ENCODE measurements around the gene RTRAF. TPM values are rescaled to one million over a fixed set of nuclear protein-coding genes. Genes with fewer than 3 reads are reported as not detected.

RTRAF gene
- total and polyA plus RNA-seq, 2 donors (not counting 3 experiments of a cell fraction or from before 2014, with no cell fraction given), result 64.0 to 237 TPM

GRCh38 chr14:52000696-52001095 lies 11.3 kb downstream of the RTRAF start:
- ChIA-PET CTCF (no interaction called here), POLR2A (no interaction called here)
- no peak overlapping the region for H3K4me3 ChIP-seq (replicated peaks in 1 of 3; ENCODE audit: insufficient read depth in 1 of 3, low read depth in 1 of 3, low read length in 3 of 3)
- no peak for DNase-seq (ENCODE audit: low read depth, low spot score)
- peaks cover 16 to 31% of the 10 kb centered on the region in 2 experiments for H3K36me3 ChIP-seq (ENCODE audit: control insufficient read depth in 2 of 2, extremely low read depth in 1 of 2, insufficient read depth in 2 of 2, low read length in 2 of 2)
- H4K20me1 ChIP-seq (replicated peaks; ENCODE audit: control insufficient read depth, extremely low read depth, insufficient read depth, low read length), result no peaks in the 10 kb centered on the region
- no peak overlapping the region for H3K27ac ChIP-seq (ENCODE audit: insufficient read depth, low read depth, low read length)
- no peak overlapping the region for H2AFZ ChIP-seq (ENCODE audit: low read depth, low read length)
- no peak overlapping the region for H3K4me2 ChIP-seq (ENCODE audit: insufficient read depth, low read length)
- H3K9me3 ChIP-seq (replicated peaks; ENCODE audit: control insufficient read depth, insufficient read depth, low read length), result no peaks in the 10 kb centered on the region
- intact Hi-C loops (cut with micrococcal nuclease) (no loop called here), dilution Hi-C loops (cut with MboI; ENCODE audit: extremely low pct_ligation_motif_present, low sequenced_read_pairs) (no loop called here)
- H3K9me1 ChIP-seq (replicated peaks; ENCODE audit: control insufficient read depth, extremely low read depth, insufficient read depth, low read length), result no peaks in the 10 kb centered on the region
- H3K79me2 ChIP-seq (ENCODE audit: control insufficient read depth, insufficient read depth, low read length), result peaks cover 10% of the 10 kb centered on the region
- TF ChIP-seq MYC (IDR thresholded peaks at IDR 0.05; ENCODE audit: low read depth, low read length), result no peak
- H3K4me1 ChIP-seq (ENCODE audit: control insufficient read depth, extremely low read depth, insufficient read depth, low read length), result peaks cover 17% of the 10 kb centered on the region
- BruUV-seq (replicated peaks), result no TSS peak
- no peak overlapping the region for H3K9ac ChIP-seq (replicated peaks; ENCODE audit: extremely low read depth, insufficient read depth, low read length)
- no peaks in the 10 kb centered on the region for H3K27me3 ChIP-seq (ENCODE audit: control insufficient read depth in 2 of 2, insufficient read depth in 2 of 2, low read length in 2 of 2)
- FAIRE-seq, result no peak

- FAIRE-seq (no peak), DNase-seq (ENCODE audit: low read depth, low spot score) (no peak)
- Histone ChIP-seq H2AFZ (ENCODE audit: low read depth, low read length) (no peak overlapping the region), H3K36me3 (ENCODE audit: control insufficient read depth in 2 of 2, extremely low read depth in 1 of 2, insufficient read depth in 2 of 2, low read length in 2 of 2) (peaks cover 22 to 34% of the 10 kb centered on the region in 2 experiments), H3K27ac (ENCODE audit: insufficient read depth, low read depth, low read length) (no peak overlapping the region), H3K4me2 (ENCODE audit: insufficient read depth, low read length) (no peak overlapping the region), H3K27me3 (ENCODE audit: control insufficient read depth in 2 of 2, insufficient read depth in 2 of 2, low read length in 2 of 2) (no peaks in the 10 kb centered on the region), H3K9me1 (replicated peaks; ENCODE audit: control insufficient read depth, extremely low read depth, insufficient read depth, low read length) (no peaks in the 10 kb centered on the region), H3K4me1 (ENCODE audit: control insufficient read depth, extremely low read depth, insufficient read depth, low read length) (peaks cover 17% of the 10 kb centered on the region), H3K9me3 (replicated peaks; ENCODE audit: control insufficient read depth, insufficient read depth, low read length) (no peaks in the 10 kb centered on the region), H3K9ac (replicated peaks; ENCODE audit: extremely low read depth, insufficient read depth, low read length) (no peak overlapping the region), H3K4me3 (replicated peaks in 1 of 3; ENCODE audit: insufficient read depth in 1 of 3, low read depth in 1 of 3, low read length in 3 of 3) (no peak overlapping the region), H4K20me1 (replicated peaks; ENCODE audit: control insufficient read depth, extremely low read depth, insufficient read depth, low read length) (no peaks in the 10 kb centered on the region), H3K79me2 (ENCODE audit: control insufficient read depth, insufficient read depth, low read length) (peaks cover 5% of the 10 kb centered on the region)
- ChIA-PET CTCF (interaction anchor here (1.1 to 2.4 kb wide), 5 partner anchors 10 to 69 kb away, joined by 3 to 14 read pairs (median 7); no protein-coding TSS in a partner anchor), POLR2A (no interaction called here)
- intact Hi-C loops (cut with micrococcal nuclease) (loop anchor here (2.0 kb wide), 1 partner anchor 22 kb away; no protein-coding TSS in a partner anchor), dilution Hi-C loops (cut with MboI; ENCODE audit: extremely low pct_ligation_motif_present, low sequenced_read_pairs) (no loop called here)
- TF ChIP-seq MYC (IDR thresholded peaks at IDR 0.05; ENCODE audit: low read depth, low read length), result no peak
- TF ChIP-seq MAX (IDR thresholded peaks at IDR 0.05; ENCODE audit: insufficient read depth, insufficient read length), result no peak
- no peak for TF ChIP-seq CTCF (IDR thresholded peaks at IDR 0.05; ENCODE audit: extremely low read depth in 1 of 2, insufficient read depth in 1 of 2, low read depth in 1 of 2, low read length in 2 of 2)
- TF ChIP-seq FOS (IDR thresholded peaks at IDR 0.05; ENCODE audit: borderline replicate concordance, insufficient read depth, low read length), result no peak
- no peak for TF ChIP-seq POLR2AphosphoS5 (IDR thresholded peaks at IDR 0.05; ENCODE audit: insufficient read depth, low read depth, low read length)
- no peak for TF ChIP-seq GATA2 (IDR thresholded peaks at IDR 0.05; ENCODE audit: insufficient read depth, insufficient read length, low read depth, low read length)
- no peak for TF ChIP-seq JUN (IDR thresholded peaks at IDR 0.05; ENCODE audit: borderline replicate concordance, insufficient read depth, insufficient read length, low read depth)
- TF ChIP-seq POLR2A (IDR thresholded peaks at IDR 0.05; ENCODE audit: low read depth, low read length), result no peak
- TF ChIP-seq EZH2 (IDR thresholded peaks at IDR 0.05; ENCODE audit: borderline replicate concordance, low read depth, low read length, severe bottlenecking), result no peak
- no TSS peak for BruUV-seq (replicated peaks)
Observed at GRCh38 chr14:52002542-52002941, 13.2 kb downstream of the RTRAF start.

Measured in endothelial cell of umbilical vein (primary cell).